Transverse colon (tissue), 4 donors: ENCODE results near the gene PPM1B.
A peak's percentile ranks its signal among the peaks of the same experiment; 100 is the strongest.

Experiments used
- POLR2A ChIP-seq: fragments of 450-650 bp; IDR thresholded peaks from one replicate; pipeline ENCODE4 v1.6.1; 2016; ENCODE audit warnings: antibody characterized with exemption, mild to moderate bottlenecking, moderate library complexity
- POLR2AphosphoS5 ChIP-seq, 3 donors: sonication (generic); formaldehyde crosslinking; IDR thresholded peaks; one replicate each; pipeline ENCODE4 v1.6.1; 2016; ENCODE audit warnings: antibody characterized with exemption in 3 of 3
- TF ChIP-seq, protein P1 (sequence below), 5 experiments: fragments of 200-600 bp in 3 of 5; fragments of 450-650 bp in 2 of 5; sonication (generic) in 3 of 5; IDR thresholded peaks; 1 replicate in 2 of 5; 2 replicates in 3 of 5; pipeline ENCODE4 v1.5.1; 2016 to 2017; ENCODE audit warnings: antibody characterized with exemption in 5 of 5, inconsistent platforms in 3 of 5, mild to moderate bottlenecking in 2 of 5, moderate library complexity in 1 of 5

DNA sequence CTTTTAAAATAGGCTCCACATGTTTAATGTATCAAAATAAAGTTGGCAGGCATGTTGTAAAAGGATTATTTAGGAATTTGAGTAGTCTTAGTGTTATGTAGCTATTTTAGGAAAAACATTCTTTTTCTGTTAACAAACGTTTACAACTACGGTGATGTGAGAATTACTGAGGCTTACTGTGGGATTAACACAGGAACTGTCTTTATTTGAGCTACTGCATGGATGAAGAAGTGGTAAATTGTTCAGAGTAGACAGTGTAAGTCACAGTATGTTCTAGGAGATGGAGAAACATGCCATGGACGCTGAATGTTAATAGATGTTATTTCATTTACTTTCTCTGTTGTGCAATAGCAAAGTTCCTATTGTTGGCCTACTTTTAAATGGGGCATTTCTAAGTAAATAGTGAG lies 1.6 kb downstream of the PPM1B start:
- TF ChIP-seq, protein P1, sequence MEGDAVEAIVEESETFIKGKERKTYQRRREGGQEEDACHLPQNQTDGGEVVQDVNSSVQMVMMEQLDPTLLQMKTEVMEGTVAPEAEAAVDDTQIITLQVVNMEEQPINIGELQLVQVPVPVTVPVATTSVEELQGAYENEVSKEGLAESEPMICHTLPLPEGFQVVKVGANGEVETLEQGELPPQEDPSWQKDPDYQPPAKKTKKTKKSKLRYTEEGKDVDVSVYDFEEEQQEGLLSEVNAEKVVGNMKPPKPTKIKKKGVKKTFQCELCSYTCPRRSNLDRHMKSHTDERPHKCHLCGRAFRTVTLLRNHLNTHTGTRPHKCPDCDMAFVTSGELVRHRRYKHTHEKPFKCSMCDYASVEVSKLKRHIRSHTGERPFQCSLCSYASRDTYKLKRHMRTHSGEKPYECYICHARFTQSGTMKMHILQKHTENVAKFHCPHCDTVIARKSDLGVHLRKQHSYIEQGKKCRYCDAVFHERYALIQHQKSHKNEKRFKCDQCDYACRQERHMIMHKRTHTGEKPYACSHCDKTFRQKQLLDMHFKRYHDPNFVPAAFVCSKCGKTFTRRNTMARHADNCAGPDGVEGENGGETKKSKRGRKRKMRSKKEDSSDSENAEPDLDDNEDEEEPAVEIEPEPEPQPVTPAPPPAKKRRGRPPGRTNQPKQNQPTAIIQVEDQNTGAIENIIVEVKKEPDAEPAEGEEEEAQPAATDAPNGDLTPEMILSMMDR (IDR thresholded peaks at IDR 0.05) = no peak
- no peak for TF ChIP-seq POLR2A
- TF ChIP-seq POLR2AphosphoS5 (IDR thresholded peaks at IDR 0.05) = peak; percentile 32 to 88 (median 85)
